NB4 (cell line): Measurements from ENCODE around the gene ZNF358.

Source experiments
- CTCF ChIP-seq: IDR thresholded peaks from one replicate; pipeline ENCODE4 v1.5.1; 2012; ENCODE audit warnings: low read depth, low read length
- MYC ChIP-seq: IDR thresholded peaks from 2 replicates; pipeline ENCODE4 v1.6.1; 2011; ENCODE audit warnings: low read depth, low read length

GRCh38 chr19:7554990-7555864 lies 39.3 kb downstream of the ZNF358 start:
- no peak for TF ChIP-seq CTCF
- TF ChIP-seq MYC = no peak
